Dedifferentiated amniotic fluid mesenchymal stem cell (primary cell): ENCODE measurements around the gene F13A1.

Source experiments
- DNase-seq: peaks from one replicate; pipeline ENCODE4 v3.0.0-alpha.2; 2016; ENCODE audit errors: extremely low spot score

F13A1 gene

DNA sequence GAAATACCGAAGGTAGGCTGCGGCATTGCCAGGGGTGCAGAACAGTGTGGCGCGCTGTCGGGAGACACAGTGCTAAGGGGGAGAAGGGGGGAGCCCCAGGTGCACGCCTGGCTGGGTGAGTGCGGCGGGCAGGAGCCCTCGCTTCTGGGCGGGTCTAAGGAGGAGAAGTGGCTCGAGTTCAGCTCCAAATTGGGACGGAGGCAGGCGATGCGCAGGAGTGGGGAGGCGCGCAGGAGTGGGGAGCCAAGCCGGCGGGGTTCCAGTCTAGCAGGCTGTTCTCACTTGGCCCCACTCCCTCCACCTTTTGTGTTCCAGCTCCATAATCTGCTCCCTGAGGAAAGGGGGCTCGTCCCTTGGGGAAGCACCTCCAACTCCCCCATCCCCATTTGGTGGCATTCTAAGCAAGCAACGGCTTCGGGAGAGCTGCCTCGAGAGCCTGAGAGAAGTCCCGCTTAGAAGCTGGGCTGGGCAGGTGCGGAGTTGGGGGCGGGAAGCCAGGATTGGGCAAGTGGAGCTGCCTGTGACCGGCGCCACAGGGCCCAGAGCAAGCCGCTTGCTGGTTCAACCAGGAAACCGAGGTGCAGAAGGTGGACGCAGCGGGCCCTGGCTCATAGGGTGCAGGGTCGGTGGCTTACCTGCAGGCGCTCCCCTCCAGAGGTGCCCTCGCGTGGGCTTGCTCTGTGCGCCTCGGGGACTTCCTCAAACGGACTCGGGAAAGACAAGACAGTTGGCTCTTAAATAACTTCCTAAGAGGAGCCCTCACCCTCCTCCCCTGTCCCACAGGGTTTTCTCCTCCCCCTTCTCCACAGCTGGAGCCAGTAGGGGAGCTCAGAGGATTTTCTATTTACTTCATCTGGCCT, at the start of gene F13A1:
Gene F13A1 (minus strand): TSS at position 711 of the 860 bp plus-strand sequence. CDS start 1,998 bp downstream, outside the sequence.
- no peak for DNase-seq

DNA sequence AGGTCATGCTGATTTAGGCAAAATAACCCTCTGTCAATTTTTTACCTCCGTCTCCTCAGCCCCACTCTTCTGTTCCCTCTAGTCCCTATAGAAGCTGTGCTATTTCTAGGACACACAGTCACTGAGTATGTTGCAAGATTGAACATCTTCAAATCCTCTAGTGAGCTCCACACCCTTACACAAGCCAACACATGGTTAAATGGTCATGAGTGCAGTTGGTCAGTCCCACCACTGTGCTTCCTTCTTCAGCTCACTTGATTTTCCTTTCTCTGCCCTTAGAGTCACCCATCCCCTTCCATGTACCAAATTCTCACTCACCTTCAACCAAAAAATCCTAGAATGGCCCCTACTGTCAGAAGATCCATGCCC, 48.2 kb upstream of the F13A1 start:
- DNase-seq: no peak

DNA sequence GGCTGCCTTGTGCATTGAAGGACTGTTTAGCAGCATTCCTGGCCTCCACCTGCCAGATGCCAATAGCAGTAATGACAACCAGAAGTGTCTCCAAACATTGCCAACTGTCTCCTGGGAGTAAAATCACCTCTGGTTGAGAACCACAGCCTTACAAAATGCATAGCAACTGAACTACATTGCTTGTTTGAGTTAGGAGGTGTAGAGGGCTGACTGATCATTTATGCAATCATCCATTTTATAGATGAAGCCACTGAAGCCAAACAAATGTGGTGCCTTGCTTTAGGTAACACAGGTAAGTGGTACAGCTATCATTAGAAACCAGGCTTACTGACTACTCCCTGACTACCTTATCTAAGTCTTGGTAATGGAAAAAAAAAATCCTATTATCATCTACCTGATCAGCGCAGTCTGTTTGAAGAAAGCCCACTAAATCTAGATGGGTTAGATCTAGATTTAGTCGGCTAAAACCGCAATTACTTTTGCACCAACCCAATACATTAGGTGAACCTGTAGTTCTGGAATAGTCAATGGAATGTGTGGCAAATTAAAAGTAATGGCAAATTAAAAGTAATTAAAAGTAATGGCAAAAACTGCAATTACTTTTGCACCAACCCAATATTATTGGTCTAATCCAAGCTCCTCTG, 47.7 kb upstream of the F13A1 start:
- no peak for DNase-seq

DNA sequence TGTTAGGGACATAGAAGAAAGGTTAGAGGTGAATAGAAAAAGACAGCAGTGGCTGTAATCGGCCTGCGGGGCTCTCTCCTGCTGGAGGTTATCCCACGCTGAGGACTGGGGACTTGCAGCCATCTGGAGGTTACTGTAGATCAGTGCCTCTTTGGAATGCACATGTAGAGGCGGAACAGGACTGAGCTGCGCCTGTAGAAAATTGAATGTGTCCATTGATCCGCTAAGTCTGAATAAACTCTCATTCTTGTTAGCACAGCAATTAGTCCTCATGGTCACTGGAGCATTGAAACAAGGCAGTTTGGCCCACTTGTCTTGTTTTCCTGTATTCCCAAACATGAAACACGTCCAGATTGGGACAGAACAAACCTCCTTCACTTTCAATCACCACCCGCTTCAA, 46.3 kb upstream of the F13A1 start:
- no peak for DNase-seq

DNA sequence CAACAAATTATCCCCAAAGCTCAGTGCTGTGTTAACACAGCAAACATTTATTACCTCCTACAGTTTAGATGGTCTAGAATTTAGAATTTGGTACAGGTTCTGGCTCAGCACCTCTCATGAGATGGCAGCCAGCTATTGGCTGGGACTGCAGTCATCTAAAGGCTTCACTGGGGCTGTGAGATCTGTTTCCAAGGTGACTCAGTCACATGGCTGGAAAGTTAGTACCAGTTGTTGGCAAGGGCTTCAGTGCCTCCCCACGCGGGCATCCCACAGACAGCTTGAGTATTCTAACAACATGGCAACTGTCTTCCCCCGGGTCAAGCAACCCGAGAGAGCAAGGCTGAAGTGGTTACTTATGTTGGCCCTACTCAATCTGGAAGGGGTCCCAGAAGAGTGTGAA, 44.8 kb upstream of the F13A1 start:
- no peak for DNase-seq

DNA sequence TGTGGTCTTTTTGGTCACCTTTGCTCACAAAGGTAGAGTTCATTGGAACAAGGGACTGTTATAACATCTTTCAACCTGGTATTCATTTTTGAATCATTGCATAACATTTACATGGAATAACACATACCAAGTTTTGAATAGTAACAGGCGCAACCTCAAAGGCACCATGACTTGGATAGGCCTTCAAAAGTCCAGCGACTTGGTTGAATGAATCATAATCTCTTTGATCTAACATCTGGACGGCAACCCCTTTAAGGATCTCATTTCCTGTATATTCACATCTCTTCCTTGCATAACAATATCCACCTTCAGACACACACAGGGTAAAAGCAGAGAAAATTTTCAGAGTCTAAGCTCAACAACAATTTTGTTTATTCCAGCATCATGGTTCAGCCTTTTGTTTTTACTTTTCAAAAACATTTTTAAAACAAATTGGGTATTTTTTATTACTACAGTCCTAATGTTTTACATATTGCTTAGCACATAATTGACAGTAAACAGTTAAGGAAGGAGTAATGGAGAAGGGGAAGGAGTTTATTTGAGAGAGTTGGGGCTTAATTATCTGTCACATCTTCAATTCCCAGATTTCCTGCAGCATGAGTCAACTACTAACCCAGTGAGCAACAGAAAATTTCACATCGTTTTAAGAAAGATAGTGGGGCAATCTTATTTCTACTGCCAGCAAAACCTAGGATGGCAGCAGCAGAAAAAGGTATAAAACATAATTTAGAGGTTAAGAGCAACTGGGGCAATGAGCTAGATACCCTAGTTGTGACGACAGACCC, 41.8 kb upstream of the F13A1 start:
- DNase-seq: no peak

DNA sequence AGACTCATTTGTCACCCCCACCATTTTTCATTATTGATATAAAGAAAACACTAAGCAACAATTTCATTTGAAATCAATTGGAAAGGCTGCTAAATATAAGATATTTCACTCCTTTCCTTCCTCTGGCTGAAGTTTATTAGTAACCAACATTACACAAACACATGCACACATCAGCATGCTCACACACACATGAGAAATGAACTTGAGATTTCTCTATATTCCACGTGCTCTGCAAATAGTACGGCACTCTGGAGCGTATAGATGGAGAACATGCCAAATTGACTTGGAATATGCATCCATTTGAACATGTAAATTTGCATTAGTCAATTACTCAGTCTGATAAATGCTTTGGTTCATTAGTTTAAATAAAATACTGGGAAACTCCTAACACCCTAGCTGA, 37.1 kb upstream of the F13A1 start:
- no peak for DNase-seq

DNA sequence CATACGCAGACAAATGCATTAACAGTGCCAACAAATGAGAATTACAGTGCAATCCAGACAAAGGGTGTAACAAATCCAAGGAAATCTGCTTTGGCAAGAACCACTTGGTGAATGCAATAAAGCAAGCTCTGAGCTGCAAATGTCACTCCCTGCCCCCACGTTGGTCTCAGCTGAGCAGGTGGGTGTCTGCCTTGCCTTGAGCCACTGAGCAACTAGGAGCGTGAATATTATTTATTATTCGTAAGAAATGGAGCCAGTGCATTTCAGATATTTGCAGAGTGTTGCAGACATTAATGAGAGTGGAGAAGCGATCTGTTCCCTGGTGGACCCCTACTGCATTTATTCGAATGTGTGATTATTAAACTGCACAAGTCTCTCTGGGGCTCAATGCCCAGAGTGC, 36.6 kb upstream of the F13A1 start:
- no peak for DNase-seq

DNA sequence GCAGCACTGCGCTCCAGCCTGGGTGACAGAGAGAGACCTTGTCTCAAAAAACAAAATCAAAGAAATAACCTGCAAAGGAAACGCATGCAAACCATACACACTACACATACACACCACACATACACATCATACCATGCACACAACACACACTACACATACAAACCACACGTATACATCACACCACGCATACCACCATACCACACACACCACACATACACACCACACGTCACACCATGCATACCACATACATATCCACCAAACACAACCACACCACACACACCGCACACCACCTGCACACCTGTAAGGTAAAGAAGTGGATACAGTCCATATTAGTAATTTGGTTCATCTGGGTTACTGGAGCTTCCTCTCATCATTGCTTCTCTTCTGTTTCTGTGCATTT, 32.3 kb upstream of the F13A1 start:
- no peak for DNase-seq

DNA sequence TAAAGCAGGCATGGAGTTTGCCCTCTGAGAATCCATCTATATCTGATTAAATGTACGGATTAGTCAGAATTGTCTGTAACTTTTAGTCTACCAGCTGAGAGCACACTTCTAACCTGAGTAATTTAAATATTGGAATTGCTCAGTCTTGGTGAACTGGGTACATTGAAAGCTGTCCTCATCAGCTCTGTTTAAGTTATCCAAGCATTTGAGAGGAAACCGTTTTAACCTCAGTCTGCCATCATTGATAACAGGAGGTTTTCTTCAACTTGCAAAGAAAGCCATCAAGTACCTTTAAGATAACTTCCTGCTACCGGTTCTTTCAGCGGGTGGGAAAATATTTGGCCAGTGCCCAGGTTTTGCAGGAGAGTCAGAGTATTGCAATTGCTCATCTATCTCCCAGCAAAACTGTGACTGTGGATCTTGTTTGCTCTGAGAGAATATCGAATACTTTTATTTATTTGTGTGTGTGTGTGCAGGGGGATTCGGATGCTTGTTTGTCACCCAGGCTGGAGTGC, 31.1 kb upstream of the F13A1 start:
- no peak for DNase-seq

DNA sequence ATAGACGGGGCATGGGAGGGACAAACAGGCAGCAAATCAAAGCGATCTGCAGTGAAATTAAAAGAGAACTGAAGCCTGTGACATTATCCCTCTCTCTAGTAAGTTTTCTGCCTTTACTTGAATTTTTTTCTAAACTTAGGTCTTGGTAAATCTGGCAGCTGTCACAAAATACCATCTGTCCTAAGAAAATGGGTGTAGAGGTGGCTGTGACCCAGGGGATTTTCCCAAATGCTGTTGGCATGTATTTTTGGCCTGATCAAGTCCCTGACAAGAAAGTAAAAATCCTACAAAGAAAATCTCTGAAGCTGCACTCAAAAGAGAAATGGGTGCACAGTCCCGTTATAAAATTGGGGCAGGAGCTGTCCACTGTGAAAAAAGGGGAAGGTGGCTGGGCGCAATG, 30.2 kb upstream of the F13A1 start:
- no peak for DNase-seq

DNA sequence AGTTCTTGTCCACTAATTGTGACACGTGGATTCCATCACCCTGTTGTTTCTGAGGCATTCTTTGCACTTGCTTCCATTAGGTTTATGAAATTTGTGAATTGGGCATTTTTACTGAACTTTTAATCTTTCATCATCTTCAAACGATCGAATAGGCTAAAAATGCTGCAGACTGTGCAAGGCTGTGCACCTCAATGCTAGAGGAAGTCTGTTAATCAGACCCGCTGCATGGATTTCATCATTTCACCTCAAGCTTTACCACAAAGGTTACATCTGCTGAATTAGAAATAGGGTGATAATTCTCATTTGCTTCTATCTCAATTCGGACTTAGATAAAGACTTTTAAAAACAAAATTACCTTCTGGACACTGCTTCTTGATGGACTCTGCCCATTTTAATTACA, 27.8 kb upstream of the F13A1 start:
- DNase-seq: no peak

DNA sequence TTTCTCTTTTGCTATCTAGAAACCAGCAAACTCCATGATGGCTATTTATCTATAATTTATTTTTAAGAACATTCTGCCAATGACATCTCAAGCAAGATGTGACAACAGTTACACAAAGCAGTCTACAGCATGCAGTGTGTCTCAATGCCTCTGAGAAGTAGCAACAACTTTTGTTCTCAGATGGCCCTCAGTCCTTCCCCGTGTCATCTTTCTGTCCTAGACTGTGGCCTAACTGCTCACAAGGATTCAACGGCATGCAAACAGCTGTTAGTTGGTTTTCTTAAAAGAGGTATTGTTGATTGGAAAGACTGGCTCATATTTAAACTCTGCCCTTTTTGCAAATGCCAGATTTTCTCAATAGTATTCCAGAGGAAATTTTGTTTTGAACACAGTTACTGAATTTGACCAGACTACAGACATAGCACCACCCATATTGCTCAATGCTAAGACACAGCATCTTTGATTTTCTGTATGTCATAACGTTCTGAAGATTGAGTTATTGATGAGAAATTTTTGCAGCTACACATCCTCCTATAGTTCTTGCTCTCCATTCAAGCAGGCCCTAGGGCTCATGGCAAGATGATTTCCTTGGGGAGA, 26.1 kb upstream of the F13A1 start:
- no peak for DNase-seq

DNA sequence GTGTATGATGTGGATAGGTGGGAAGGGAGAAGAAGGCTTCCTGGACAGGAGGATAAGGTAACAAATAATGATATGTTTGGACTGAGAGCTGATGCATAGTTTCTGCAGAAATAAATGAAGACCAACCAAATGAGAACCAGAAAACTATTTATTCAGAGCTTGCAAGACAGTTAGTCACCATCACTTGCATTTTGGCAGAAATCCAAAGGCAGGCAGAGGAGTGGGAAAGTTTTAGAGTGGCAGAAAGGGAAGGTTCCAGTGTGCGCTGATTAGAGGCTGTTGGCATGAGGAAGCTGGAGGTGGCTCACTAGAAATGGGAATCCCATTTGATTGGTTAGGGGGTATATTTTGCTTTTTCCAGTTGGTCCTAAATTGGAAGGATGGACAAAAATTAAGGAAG, 13.0 kb upstream of the F13A1 start:
- DNase-seq: no peak

DNA sequence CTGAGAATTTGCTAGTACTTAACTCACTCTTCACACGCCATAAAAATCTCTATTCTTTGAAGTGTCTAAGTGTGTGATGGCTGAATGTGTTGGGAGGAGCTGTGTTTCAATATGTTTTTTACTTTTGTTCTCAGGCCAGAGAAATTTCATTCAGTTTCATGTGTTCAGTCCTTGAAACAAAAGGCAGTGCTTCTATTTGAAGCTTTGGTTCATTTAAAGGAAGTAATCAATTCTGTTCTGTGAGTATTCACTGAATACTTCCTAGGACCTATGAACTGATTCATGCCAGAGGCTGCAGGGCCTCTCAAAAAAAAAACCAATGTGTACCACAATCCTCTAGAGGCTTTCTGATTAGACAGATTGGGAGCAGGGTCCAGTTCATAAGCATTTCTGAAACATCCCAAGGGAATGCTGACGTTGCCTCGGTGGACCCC, 12.4 kb upstream of the F13A1 start:
- no peak for DNase-seq

DNA sequence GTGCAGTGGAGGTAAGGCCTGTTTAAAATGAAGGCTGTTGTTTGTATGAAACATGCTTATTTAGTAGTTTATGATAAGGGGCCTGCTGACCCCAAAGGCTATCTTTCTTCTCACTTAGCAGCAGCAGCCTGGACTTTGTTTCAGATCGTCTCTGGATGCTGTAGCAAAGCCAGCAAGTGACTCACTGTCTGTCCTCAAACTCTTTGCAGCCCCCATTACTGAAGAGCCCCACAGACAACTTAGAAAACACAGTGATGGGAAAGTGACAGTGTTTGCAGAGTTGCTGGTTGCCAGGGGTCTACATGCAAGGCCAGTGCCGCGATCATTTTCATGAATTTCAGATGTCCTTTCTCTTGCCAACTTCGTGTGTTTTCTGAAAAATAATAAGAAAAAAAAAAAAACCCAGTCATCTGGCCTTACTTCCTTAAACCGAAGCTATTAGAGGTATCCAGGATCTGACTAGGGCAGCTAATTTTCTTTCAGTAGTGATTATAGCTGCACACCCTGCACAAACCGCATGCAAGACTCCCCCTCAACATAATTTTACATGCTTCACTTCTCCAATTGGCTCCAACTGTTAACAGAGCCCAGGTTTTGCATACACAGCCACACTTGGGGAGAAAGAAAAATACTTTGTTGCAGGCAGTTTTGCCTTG, 11.6 kb upstream of the F13A1 start:
- no peak for DNase-seq

DNA sequence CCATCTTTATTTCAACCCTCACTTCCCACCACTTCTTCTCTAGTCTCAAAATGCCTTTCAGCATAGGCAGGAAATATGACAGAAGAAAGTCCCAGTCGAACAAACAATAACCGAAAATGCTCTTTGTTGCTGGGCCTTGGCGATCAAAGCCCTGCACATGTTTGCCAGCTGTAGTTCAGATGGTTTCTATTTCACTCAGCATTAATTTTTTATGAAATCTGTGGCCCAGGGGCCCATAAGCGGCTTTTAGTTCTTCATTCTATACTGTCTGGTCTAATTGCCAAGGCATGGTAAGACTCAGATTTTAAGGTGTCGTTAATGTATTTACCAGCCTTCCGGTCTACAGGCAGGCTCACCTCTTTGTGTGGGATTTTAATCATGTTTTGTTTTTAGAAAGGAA, 10.9 kb upstream of the F13A1 start:
- DNase-seq: no peak

DNA sequence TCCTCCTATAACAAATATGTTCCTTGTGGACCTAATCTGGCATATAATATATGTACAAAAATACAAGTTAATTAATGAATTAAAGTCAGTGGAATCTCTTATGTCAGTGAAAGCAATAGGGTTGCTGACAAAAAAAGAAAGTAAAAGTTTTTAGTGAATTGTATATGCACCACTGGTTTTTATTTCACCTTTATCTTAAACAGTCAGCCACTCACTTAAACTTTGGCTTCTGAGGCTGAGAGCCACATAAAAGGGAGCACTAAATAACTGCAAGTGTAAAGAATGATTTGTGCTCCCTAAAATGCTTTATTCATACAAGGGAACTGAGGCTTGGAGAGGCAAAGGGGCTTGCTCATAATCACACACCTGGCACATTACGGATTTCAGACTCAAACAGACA, 9.9 kb upstream of the F13A1 start:
- no peak for DNase-seq

DNA sequence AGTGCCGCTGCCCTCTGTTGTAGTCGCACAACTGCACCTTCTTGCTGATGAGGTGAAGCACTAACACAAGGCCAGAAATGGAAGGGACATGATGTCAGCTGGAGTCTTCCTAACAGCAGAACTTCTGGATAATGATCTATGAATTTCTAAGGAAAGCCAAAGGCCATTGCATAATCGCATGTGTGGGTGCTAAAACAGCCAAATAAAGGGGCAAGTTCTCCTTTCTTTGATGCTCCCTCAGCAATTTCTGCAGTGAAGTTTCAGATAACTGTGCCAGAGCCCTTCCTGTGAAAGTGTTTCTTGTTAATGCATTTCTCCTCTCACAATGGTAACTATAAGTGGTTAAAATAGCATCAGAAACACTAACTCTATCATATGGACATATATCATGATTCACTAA, 8.0 kb upstream of the F13A1 start:
- no peak for DNase-seq

DNA sequence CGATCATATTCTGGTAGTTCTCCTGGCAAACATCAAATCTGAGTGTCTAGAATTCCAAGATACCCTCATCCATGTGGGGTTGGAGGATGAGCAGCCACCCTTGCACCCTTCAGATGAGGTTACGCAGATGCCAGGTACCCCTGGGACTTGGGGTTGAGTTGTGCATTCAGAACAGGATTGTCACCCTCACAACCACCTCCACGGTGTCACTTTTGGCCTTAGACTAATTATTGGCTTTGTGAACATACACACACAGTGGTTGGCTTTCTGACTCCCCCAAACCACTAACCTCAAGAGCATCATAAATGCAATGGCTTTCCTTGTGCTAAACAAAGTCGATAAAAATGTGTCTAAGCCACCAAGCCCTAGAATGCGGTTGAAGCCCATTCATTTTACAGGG, 2.9 kb upstream of the F13A1 start:
- no peak for DNase-seq

DNA sequence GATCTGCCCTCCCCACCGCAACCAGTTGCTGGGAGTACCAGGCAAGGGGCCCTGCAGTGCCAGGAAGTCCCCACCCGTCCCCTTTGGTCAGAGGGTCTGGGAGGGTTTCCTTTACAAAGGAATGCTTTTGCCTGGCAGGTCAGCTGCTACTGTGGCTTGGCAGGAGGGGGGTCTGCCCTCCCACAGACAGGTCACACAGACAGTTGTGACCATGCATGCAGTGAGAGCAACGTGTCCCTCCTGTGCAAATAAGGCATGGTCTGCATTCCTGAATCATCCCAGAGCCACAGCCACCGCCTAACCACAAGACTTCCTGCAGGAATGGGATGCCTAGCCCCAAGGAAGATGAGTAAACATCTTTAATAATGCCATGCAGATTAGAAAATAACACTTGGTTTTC, 439 bp upstream of the F13A1 start:
- no peak for DNase-seq
